GM15510 (cell line): ENCODE data around the gene PLEKHO1.

ENCODE experiments used
- POLR2A ChIP-seq: IDR thresholded peaks from 3 replicates; pipeline ENCODE4 v1.6.1; 2011; ENCODE audit warnings: borderline replicate concordance; ENCODE audit not compliant: insufficient read length; ENCODE audit errors: extremely low read depth

The PLEKHO1 gene

DNA sequence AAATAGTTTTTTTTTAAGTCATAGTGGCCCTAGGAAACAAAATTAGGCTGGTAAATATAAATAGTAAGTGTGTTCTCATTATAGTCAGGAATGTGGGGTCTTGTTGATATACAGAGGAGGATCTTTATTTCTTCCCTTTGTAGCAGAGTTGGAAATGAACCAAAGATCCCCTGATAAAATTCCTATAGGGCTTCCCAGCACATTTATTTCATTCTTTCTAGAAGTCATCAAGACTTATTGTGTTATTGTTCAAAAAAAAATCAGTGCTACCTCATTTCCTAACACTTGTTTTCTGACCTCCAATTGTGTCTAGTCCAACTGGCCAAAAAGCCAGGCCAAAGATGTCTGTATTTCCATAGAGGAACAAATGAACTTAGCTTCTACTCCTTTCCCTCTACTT lies 7.6 kb upstream of the PLEKHO1 start:
- TF ChIP-seq POLR2A, result no peak

- no peak for TF ChIP-seq POLR2A
Observed at GRCh38 chr1:150144606-150145005, 5.1 kb upstream of the PLEKHO1 start.

- TF ChIP-seq POLR2A, result no peak
Observed at GRCh38 chr1:150146849-150147542, 2.7 kb upstream of the PLEKHO1 start.

GRCh38 chr1:150148837-150149270 lies 862 bp upstream of the PLEKHO1 start:
- TF ChIP-seq POLR2A, result no peak

- TF ChIP-seq POLR2A, result no peak
Observed at GRCh38 chr1:150150133-150151021, 661 bp downstream of the PLEKHO1 start.

DNA sequence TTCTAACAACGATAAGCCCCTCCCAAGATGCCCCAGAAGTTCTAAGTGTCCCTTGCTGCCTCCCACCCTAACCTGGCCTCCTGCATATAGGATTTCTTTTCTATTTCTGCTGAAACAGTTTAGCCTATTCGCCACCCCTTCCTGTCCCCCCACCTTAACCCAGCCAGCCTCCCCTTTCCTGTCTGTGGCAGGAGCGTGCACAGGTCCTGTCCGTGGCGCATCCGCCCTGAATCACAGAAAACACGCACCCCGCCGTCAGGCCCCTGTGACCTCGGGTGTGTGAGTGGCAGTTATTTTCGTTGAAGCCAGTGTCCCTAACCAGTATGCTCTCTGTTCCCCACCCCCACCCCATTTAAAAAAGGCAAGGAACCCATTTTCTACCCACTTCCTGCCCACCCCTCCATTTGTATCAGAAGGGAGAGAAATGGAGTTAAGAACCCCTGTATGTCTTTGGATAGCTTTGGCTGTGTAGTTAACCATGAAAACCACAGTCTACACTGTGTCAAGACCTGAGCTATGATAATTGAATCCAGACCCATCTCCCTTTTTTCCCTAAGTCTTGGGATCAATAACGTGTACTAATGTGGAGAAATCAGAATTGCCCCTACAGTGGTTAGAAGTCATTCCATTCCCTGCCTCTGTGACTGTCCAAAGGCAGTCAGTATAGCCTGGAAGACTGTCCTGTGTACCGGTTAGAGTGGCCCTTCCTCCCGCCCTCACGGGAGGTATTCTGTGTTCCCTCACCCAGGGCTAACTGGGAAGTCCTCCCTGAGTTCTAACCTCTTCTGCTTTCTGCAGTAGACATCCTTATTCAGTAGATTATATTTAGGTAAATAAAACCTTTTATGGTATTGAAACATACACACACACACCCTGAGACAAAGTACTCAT lies 1.8 kb downstream of the PLEKHO1 start:
- peak; percentile 53 for TF ChIP-seq POLR2A

DNA sequence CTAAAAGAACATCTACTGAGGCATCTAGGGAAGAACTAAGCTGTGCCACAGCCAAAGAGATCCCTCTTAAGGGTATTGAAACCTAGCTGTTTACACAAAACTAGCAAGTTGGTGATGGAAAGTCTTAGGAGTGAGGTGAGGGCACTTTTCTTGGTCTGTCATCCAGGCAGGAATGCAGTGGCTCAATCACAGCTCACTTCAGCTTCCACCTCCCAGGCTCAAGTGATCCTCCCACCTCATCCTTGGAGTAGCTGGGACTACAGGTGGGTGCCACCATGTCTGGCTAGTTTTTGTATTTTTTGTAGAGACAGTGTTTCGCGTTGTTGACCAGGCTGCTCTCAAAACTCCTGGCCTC lies 2.4 kb downstream of the PLEKHO1 start:
- no peak for TF ChIP-seq POLR2A

DNA sequence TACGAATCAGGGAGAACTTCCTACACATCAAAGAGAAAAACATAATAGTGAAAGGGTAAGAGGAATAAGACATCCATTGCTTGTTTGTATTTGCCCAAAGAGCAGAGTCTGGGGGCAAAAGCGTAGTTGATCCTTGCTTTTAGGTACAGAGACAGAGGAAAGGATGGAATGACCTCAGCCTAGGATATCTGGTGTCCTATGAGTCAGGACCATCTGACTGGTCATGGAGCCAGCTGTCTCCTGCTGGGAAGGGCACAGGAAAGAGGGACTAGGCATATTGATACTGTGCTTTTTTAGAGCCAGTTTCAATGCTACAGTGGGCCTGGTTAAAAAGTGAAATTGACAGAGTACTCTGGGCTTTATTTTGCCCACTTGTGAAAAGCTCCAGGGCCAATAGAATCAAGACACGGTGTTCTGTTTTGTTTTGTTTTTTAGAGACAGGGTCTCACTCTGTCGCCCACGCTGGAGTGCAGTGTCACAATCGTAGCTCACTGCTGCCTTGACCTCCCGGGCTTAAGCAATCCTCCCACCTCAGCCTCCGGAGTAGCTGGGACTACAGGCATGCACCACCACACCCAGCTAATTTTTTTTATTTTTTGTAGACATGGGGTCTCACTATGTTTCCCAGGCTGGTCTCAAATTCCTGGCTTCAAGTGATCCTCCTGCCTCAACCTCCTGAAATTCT lies 3.2 kb downstream of the PLEKHO1 start:
- TF ChIP-seq POLR2A, result no peak

DNA sequence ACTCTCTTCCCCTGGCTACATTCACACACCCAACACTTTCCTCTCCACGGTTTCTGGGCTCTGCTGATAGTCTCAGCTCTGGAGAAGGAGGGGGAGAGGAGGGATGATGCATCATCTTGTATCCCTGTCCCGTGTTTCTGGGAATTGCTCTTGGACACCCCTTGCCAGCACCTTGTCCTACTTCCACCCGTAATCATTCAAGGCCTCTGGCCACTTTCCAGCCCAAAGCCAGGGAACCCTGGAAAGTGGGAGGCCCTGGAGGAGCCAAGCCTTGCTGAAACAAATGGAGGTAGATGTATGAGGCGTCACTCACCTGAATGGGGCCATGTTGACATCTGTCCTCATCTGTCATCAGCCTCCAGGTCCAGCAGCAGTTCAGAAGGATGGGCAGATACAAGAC lies 4.4 kb downstream of the PLEKHO1 start:
- TF ChIP-seq POLR2A, result no peak

- no peak for TF ChIP-seq POLR2A
Observed at GRCh38 chr1:150155413-150156071, 5.8 kb downstream of the PLEKHO1 start.

- no peak for TF ChIP-seq POLR2A
Observed at GRCh38 chr1:150156868-150157603, 7.3 kb downstream of the PLEKHO1 start.

- TF ChIP-seq POLR2A, result peak; percentile 43
Observed at GRCh38 chr1:150159550-150159949, 9.8 kb downstream of the PLEKHO1 start.

DNA sequence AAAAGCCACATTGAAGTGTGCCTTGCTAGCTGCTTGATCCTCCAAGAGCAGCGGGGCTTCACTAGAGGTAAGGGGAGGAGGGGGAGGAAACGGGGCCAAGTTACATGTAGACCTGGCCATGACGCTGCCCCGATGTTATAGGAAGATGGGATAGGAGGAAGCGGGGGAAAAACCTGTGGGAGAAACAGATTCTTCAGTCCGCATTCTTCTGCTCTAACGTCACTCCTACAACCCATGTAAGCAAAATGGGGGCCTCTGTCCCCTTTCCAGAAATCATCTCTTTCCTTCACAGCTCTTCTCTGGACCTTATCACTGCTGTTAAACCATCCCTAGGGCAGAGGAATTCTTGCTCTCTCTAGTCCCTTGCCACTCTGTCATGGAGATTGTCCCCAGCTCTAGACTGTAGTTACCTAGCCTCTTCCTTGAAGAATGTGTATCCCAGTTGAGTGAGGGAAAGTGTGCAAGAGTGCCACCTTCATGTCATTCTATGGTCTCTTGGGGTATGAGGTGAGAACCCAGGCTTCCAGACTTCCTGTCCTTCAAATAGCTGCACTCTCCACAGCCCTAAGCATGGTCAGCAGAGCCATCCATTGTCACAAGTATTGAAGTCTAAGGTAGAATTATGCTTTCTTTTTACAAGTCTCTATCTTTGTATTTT lies 11.4 kb downstream of the PLEKHO1 start:
- TF ChIP-seq POLR2A, result no peak
